ENCODE measurements around the gene PRR5.
"Not testable (repeated sequence)": the region's sequence is repeated elsewhere in the genome, so short reads cannot be mapped to it uniquely, and the experiment has no call there.

- TF ChIP-seq, protein P1, sequence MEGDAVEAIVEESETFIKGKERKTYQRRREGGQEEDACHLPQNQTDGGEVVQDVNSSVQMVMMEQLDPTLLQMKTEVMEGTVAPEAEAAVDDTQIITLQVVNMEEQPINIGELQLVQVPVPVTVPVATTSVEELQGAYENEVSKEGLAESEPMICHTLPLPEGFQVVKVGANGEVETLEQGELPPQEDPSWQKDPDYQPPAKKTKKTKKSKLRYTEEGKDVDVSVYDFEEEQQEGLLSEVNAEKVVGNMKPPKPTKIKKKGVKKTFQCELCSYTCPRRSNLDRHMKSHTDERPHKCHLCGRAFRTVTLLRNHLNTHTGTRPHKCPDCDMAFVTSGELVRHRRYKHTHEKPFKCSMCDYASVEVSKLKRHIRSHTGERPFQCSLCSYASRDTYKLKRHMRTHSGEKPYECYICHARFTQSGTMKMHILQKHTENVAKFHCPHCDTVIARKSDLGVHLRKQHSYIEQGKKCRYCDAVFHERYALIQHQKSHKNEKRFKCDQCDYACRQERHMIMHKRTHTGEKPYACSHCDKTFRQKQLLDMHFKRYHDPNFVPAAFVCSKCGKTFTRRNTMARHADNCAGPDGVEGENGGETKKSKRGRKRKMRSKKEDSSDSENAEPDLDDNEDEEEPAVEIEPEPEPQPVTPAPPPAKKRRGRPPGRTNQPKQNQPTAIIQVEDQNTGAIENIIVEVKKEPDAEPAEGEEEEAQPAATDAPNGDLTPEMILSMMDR (IDR thresholded peaks at IDR 0.05; ENCODE audit: low read depth, low read length), result not testable (repeated sequence)
- not testable (repeated sequence) for TF ChIP-seq EZH2phosphoT487 (IDR thresholded peaks at IDR 0.05; ENCODE audit: low read depth)
These were observed 49.1 kb upstream of the PRR5 start for GRCh38 chr22:44652866-44653265.

Data from OCI-LY3 (cell line).